GM19467 (cell line): ENCODE results near the gene SYT9.
"Not testable (repeated sequence)": the region's sequence is repeated elsewhere in the genome, so short reads cannot be mapped to it uniquely, and the experiment has no call there.

Source experiments
- ATAC-seq: cut with Tn5 transposase; IDR thresholded peaks from one replicate; pipeline ENCODE4 v1.9.1; 2021; ENCODE audit warnings: mild to moderate bottlenecking, moderate library complexity; ENCODE audit not compliant: unreplicated experiment

Gene SYT9

DNA sequence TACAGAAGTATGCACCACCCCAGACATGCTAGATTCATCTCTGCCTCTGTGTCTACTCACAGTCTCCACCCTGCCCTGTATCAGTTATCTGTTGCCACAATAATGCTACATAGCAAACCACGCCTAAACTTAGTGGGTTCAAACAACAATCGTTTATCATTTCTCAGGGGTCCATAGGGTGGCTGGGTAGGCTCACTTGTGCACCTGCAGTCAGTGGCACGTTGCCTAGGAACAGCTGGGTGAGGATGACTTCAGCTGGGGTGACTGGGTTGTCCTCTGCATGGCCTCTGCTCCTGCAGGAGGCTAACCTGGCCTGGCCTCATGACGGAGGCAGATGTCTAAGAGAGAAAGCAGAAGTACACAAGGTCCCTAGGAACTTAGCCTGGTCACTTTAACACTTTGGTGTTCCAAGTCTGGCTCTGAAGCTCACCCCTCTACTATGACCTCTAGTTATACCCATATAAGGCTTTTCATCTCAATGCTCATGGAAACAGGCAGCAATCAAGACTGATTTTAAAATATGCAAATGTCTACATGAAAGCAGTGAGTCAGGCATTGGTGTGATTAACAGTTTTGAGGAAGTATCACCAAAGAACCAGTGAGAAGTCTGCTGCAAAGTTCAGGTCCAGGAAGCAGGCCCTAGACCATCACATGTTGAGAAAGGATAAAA, 244.3 kb downstream of the SYT9 start:
- peak; percentile 82 for ATAC-seq

DNA sequence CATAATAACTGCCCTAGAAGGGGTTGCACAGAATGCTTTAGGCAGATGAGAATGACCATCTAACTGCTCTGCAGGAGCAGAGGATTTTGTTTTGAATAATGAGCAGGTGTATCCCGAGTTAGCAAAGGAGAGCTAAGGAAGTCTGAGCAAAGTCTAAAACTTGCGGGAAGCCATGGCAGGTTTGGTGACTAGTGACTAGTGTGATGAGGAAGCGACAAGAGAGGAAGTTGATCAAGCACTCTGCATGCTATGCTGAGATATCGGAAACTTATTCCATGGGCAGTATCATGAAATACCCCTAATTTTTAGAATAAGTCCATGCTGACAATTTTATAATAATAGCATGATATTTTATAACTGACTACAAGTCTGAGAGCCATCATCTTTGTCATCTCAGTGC, 246.5 kb downstream of the SYT9 start:
- no peak for ATAC-seq

DNA sequence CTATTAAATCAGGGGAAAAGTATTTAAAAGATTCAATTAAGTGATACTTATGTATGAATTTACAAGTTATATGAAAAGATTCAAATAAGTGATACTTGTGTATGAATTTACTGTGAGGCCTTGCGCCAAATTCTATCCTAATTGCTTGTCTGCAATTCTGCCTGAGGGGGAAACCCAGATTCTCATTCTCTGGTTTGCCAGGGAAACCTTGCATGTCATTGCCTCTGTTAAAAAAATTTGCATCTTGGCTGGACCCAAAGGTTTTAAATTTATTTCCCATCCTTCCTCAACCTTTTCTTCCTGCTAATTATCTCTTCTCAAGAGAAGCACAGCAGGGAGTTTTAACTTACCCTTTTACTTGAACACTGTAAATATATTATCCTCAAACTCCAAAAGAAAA, 247.4 kb downstream of the SYT9 start:
- ATAC-seq, result no peak

DNA sequence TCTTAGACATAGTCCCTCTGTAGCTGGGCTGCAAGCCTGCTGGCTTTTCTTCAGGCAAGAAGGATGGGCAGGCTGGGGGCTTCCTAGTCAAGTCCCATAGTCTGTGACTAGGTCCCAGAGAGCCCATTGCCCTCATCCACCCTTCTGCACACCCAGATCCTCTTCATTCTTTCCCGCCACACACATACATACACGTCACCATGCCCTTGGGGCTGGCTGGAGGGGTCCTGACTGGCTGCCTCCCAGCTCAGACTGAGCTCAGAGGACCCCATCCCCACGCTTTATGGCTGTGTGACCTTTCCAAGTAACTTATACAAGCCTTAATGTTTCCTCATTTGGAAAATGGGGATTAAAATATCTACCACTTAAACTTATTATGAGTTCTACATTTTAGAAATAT, 248.5 kb downstream of the SYT9 start:
- no peak for ATAC-seq

DNA sequence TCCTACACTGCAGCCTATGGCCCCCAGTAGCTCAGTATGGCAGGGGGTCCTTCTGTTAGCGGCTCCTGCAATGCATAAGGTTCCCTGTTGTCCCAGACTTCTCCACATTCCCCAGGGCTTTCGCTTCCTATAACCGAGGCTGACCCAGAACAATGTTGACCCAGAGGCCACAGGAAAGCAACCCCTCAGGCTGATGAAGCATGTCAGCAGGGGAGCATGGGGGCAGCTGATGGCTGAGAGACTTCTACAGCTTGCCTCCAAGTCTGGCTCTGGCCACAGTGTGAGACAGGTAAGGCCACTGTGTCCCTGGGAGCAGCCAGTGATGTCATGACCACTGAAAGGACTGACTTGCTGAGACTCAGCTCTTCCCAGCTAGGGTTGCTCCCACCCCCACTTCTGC, 249.5 kb downstream of the SYT9 start:
- ATAC-seq, result no peak

DNA sequence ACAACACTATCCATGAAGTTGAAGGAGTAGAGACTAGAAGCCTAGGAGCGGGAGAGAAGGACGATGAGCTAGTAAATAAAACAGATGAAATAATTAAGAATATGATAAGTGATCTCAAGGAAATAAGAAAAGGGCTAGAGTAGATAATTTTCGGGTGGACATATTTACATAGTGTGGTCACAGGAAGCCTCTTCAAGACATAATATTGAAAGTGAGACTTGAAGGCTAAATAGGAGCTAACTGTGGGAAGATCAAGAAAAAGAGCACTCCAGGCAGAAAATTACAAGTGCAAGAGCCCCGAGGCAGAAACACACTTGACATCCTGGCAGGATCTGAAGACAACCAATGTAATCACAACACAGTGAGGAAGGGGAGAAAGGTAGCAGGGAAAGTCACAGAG, 250.2 kb downstream of the SYT9 start:
- no peak for ATAC-seq

DNA sequence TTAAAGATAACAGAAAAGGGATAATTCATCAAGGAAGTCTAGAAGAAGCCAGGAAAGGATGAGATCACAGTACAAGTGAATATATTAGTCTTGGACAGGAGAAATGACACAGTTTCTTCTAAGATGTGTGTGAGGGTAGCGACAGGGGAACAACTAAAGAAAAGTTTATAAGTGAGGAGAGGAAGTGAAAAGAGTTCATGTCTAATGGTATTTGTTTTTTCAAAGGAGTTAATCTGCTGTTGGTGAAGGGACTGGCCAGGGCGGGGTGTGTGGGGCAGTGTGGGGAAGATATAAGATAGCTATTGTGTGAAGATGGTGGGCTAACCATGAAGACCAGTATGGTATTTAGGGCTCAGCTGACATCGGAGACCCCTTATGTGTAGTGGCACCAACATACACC, 254.5 kb downstream of the SYT9 start:
- ATAC-seq, result no peak

DNA sequence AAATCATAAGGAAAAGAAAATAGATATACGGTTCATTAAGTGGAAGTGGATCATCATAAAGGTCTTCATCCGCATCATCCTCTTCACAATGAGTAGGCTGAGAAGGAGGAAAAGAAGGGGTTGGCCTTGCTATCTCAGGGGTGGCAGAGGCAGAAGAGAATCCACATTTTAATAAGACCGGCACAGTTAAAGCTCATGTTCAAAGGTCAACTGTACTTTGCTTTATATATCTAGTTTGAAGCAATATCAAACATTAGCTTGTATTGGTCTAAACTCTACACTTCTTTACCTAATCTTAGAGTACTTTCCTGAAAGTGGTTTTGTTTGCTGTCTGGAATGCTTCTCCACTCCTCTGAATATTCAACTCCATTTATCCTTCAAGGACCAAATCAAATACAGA, 256.4 kb downstream of the SYT9 start:
- no peak for ATAC-seq

DNA sequence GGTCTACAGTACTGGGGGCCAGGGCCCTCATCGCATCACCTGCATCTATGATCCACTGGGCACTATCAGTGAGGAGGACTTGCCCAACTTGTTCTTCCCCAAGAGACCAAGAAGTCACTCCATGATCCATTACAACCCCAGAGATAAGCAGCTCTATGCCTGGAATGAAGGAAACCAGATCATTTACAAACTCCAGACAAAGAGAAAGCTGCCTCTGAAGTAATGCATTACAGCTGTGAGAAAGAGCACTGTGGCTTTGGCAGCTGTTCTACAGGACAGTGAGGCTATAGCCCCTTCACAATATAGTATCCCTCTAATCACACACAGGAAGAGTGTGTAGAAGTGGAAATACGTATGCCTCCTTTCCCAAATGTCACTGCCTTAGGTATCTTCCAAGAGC, 258.3 kb downstream of the SYT9 start:
- no peak for ATAC-seq

DNA sequence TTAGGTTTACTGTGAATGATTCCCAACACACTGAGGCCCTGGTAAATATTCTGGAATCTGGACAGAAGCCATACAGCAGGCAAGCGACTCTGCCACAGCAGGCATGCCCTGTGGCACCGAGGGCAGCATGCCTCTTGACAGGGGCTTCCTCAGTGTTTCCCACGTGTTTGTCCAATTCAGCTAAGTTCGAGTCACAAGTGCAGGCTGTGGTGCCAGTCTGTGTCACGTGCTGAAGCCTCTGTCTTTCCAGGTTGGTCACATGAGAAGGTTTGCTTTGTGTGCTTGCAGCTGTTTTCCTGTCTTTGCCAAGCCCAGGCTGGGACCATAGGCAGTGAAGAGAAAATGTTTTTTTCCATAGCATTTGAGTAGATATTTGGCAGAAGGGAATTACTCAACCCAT, 259.7 kb downstream of the SYT9 start:
- ATAC-seq, result no peak

DNA sequence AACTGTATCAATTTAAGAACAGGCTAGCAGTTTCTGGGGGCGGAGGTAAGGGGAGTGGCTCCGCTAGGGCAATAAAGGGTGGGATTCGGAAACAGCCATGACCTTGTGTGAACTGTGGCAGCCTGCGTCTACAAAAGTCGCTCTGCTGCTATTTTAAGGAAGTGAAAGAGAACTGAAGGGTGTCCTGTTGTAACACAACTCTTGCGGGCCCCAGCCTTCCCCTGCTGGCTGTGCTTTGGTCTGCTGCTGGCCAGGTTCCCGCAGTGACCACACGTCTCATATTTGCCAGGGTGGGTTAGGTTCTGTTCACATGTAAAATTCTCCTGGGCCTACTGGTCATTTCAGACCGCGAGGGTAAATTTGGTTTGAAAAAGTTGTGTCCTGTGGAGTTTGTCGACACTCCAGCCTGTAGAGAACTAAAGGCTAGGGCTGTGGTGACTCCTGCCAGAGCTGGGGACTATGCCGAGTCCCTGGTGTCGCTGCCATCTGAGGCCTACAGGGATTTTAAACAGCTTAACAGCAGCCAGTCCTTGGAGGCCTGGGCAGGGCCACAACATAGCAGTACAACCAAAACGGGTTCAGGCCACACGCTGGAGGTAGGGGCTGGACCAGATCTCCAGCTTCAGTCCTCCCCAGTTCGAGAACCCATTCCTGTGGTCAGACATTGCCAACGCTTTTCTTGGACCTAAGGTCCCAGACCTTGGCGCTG, 261.0 kb downstream of the SYT9 start:
- peak; percentile 61 for ATAC-seq

DNA sequence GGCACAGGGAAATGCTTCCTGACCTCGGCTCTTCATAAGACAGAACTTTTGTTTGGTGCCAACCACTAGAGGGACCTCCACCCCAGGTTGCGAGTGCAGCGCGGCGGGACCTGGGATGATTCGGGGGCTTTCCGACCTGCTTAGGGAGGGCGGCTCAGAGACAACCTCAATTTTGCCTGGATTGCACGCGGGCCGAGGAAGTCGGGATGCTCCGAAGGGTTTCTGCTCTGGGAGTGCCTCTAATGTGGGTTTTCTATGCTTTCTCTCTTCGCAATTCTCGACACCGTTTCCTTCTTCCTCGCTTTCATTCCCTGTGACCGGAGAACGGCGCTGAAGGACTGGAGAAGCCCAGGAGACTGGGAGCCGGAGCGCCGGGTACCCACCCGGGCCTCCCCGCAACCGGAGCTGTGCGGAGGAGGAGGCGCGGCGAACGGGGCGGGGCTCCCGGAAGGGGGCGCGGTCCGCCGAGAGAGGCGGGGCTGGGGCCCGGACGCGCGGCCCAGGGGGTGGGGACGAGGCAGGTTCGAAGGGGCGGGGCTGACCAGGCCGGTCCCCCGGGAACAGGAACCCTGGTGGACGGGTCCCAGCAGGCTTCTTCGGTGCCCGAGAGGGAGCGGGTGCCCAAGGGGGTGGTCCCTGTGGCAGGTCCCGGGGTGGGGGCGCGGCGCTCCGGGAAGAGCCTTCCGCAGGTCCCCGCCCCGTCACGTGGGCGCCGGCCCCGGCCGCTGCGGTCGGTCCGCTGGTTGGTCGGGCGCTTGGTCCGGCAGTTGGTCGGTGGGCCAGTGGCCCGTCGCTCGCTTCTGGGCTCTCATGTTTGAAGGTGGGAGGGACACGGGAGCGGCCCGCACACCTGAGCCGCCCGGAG, 261.8 kb downstream of the SYT9 start, which contains the start of gene PPFIBP2:
Gene PPFIBP2, plus strand, starts transcription at position 766 of the 865 bp plus-strand sequence. CDS start 35,477 bp downstream, outside the sequence.
- ATAC-seq, result peak; percentile 66

DNA sequence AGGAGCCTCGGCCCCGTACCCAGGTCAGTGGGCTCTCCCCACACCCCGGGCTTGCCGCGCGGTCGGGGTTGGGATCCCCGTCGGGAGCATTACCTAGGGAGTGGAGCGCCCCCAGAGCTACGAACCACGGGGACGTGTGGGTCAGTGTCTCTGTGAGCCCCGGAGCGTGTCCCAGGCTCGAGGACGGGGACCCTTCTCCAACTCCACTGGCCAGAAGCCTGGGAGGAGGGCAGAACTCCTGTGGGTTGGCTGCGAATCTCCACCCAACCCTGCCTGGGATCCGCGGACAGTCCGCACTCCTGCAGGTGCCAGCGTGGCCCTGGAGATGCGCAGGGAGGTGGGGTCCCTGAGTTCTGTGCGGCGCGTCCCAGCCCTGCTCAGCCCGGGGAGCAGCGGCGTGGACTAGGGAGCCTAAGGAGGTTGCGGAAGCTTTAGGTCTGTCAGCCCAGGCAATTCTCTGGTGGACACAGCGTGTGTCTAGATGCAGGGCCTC, 262.4 kb downstream of the SYT9 start:
- peak; percentile 12 for ATAC-seq

DNA sequence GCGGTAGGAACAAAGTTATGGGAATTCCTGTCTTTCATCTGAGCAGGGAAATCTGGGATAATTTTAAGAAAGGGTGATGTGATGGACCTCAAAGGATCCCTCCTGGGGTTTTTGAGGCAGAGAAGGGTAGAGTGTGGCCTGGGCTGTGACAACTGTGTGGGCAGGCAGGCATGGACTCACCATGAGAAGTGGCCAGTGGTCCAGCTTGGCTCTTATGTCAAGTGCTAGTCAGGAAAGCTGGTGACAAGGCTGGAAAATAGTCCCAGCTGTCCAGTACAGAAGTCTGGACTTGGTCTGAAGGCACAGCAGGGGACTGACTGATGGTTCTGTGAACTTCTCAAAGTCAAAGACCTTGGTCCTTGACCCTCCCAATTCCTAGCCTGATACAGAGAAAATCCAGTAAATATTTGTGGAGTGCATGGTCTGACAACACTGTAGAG, 263.8 kb downstream of the SYT9 start:
- no peak for ATAC-seq

DNA sequence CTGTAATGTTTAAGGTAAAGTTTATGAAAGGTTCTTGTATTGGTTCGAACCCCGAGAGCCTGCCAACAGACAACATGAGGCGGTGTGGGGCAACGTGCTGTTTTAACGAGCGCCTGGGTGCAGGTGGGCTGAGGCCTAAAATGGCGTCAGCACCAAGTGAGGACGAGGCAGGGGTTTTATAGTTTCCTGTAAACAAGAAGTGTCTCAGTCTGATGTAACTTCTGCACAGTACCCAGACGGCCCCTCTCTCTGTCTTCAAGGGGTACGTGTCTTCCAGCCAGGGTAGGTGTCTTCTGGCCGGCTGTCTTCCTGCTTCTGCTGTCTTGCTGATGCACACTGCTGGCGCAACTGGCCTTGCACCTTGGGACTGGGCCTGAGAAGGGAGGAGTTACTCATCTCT, 264.8 kb downstream of the SYT9 start:
- ATAC-seq, result no peak

DNA sequence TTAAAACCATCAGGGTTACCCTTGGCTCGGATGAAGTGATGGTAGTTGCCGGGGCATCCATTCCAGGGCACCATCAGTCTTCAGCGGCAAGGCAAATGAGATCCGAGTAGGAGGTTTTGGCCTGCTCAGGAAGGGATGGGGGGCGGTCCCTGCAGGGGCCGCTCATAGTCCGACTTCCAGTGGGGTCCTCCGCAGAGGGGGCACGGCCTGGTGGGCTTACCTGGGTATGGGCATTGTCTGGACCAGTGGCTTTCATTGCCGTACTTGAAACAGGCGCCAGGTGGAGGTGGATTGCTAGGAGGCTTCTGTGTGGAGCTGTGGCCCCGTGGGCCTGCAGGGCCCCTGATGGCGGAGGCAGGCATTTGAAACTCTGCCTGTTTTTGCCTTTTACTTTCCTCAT, 266.0 kb downstream of the SYT9 start:
- not testable (repeated sequence) for ATAC-seq
